ENCODE data around the gene FZD1.

Gene FZD1

GRCh38 chr7:91264046-91264923 is at the start of gene FZD1:
TSS of gene FZD1 (plus strand) at chr7:91264433. CDS start at chr7:91264881, 448 bp downstream.
- peak; percentile 88 for DNase-seq

GRCh38 chr7:91226411-91226810 is 37.8 kb upstream of the FZD1 start:
- DNase-seq, result no peak

- no peak for DNase-seq
Measured at GRCh38 chr7:91228327-91228726, 35.9 kb upstream of the FZD1 start.

- DNase-seq, result no peak
Measured at GRCh38 chr7:91228927-91229558, 35.2 kb upstream of the FZD1 start.

- no peak for DNase-seq
Measured at GRCh38 chr7:91230100-91230499, 34.1 kb upstream of the FZD1 start.

GRCh38 chr7:91230503-91230902 is 33.7 kb upstream of the FZD1 start:
- DNase-seq, result no peak

- no peak for DNase-seq
Measured at GRCh38 chr7:91233212-91233611, 31.0 kb upstream of the FZD1 start.

GRCh38 chr7:91235211-91235832 is 28.9 kb upstream of the FZD1 start:
- DNase-seq, result no peak

- no peak for DNase-seq
Measured at GRCh38 chr7:91239171-91239604, 25.0 kb upstream of the FZD1 start.

GRCh38 chr7:91239772-91240171 is 24.5 kb upstream of the FZD1 start:
- no peak for DNase-seq

GRCh38 chr7:91240376-91240941 is 23.8 kb upstream of the FZD1 start:
- no peak for DNase-seq

GRCh38 chr7:91242097-91242844 is 22.0 kb upstream of the FZD1 start:
- no peak for DNase-seq

- DNase-seq, result no peak
Measured at GRCh38 chr7:91243591-91244301, 20.5 kb upstream of the FZD1 start.

- no peak for DNase-seq
Measured at GRCh38 chr7:91247500-91247899, 16.7 kb upstream of the FZD1 start.

- no peak for DNase-seq
Measured at GRCh38 chr7:91248996-91249395, 15.2 kb upstream of the FZD1 start.

- no peak for DNase-seq
Measured at GRCh38 chr7:91249506-91250233, 14.6 kb upstream of the FZD1 start.

- no peak for DNase-seq
Measured at GRCh38 chr7:91250706-91251105, 13.5 kb upstream of the FZD1 start.

- no peak for DNase-seq
Measured at GRCh38 chr7:91251877-91252276, 12.4 kb upstream of the FZD1 start.

GRCh38 chr7:91263384-91264045 is 718 bp upstream of the FZD1 start:
- no peak for DNase-seq

- DNase-seq, result peak; percentile 38
Measured at GRCh38 chr7:91264924-91265681, 870 bp downstream of the FZD1 start.
